ENCODE results near the gene NDE1. TPM values are rescaled to one million over a fixed set of nuclear protein-coding genes. Genes with fewer than 3 reads are reported as not detected.

Gene NDE1
- total and polyA plus RNA-seq, 9 of the 15 experiments (the other 6 are each of a cell fraction or from before 2014, with no cell fraction given) = 3.1 to 59.9 (median 30.0) TPM

- peak; percentile 70 for ATAC-seq
- Histone ChIP-seq H3K9me3 (replicated peaks; ENCODE audit: control insufficient read depth, insufficient read depth, low read depth, low read length) (no peaks in the 10 kb centered on the region), H4K20me1 (replicated peaks; ENCODE audit: control insufficient read depth, insufficient read depth, low read length) (no peaks in the 10 kb centered on the region), H3K36me3 (ENCODE audit: control insufficient read depth, insufficient read depth, low read length) (no peaks in the 10 kb centered on the region), H3K4me3 (no peak overlapping the region), H3K4me1 (replicated peaks in 1 of 2; ENCODE audit: control insufficient read depth in 2 of 2, insufficient read depth in 2 of 2, low read length in 2 of 2) (peaks cover 0 to 3% of the 10 kb centered on the region in 2 experiments; a peak in 2 of 5 replicates), H3K9me1 (ENCODE audit: control insufficient read depth, insufficient read depth, low read length) (no peaks in the 10 kb centered on the region), H3K27me3 (ENCODE audit: control insufficient read depth in 2 of 2, insufficient read depth in 2 of 2, low read length in 2 of 2) (peaks cover 20 to 68% of the 10 kb centered on the region in 2 experiments), H3K79me2 (ENCODE audit: control insufficient read depth, insufficient read depth, low read length) (no peaks in the 10 kb centered on the region), H3K4me2 (ENCODE audit: insufficient read depth, low read length) (no peak overlapping the region), H3K9ac (ENCODE audit: insufficient read depth in 1 of 2, low read depth in 2 of 2, low read length in 2 of 2) (no peak overlapping the region), H2AFZ (ENCODE audit: low read depth, low read length) (no peak overlapping the region; the same call in 1 of the 2 replicates), H3K27ac (ENCODE audit: extremely low read depth, low read depth, low read length) (no peak overlapping the region)
- DNase-seq (ENCODE audit: extremely low read depth in 1 of 4, low spot score in 3 of 4) = peak in 2 of 4 experiments; percentile 24 to 69
- ChIA-PET POLR2A (interaction anchor here (0.6 kb wide), 1 partner anchor 128 kb away, joined by 3 read pairs; no protein-coding TSS in a partner anchor), CTCF (ENCODE audit: low intra/inter-chr PET ratio) (no interaction called here)
- no peak for FAIRE-seq
- no TSS peak for BruUV-seq (replicated peaks)
- in situ Hi-C loops (cut with MboI) = loop anchor here (5.0 kb wide), 2 partner anchors 352 to 417 kb away; no protein-coding TSS in a partner anchor
- intact Hi-C loops (cut with micrococcal nuclease) = loop anchor here (5.0 kb wide), 1 partner anchor 47 kb away; no protein-coding TSS in a partner anchor
- TF ChIP-seq RBM17 (IDR thresholded peaks at IDR 0.05; ENCODE audit: borderline replicate concordance, low read depth, low read length) (no peak), RNF2 (IDR thresholded peaks at IDR 0.05) (no peak), PRDM10 (IDR thresholded peaks at IDR 0.05; ENCODE audit: partially characterized antibody) (peak; percentile 88), CREBBP (IDR thresholded peaks at IDR 0.05; ENCODE audit: low read depth, low read length) (no peak), SUPT5H (IDR thresholded peaks at IDR 0.05) (no peak), NFYB (IDR thresholded peaks at IDR 0.05; ENCODE audit: extremely low read depth, insufficient read length) (peak; percentile 22), JUND (IDR thresholded peaks at IDR 0.05; ENCODE audit: borderline replicate concordance, low read depth, low read length) (no peak; the same call in 1 of the 2 replicates), JUND (tag; IDR thresholded peaks at IDR 0.05; ENCODE audit: borderline replicate concordance, low read depth, low read length) (no peak), SMARCA4 (IDR thresholded peaks at IDR 0.05) (no peak), MTA1 (IDR thresholded peaks at IDR 0.05; ENCODE audit: borderline replicate concordance) (no peak), ATF1 (CRISPR knock-in tag; IDR thresholded peaks at IDR 0.05) (no peak; the same call in 1 of the 2 replicates), ATF1 (tag; IDR thresholded peaks at IDR 0.05) (peak; percentile 29; the same call in 1 of the 2 replicates), CEBPG (CRISPR knock-in tag; IDR thresholded peaks at IDR 0.05) (no peak), CEBPG (tag; conservative IDR thresholded peaks at IDR 0.05 in 1 of 2, IDR thresholded peaks at IDR 0.05 in 1 of 2) (no peak), NR3C1 (CRISPR knock-in tag; IDR thresholded peaks at IDR 0.05) (no peak), ASH1L (IDR thresholded peaks at IDR 0.05; ENCODE audit: borderline replicate concordance, low read depth, partially characterized antibody) (peak; percentile 25)
- TF ChIP-seq, protein P1, sequence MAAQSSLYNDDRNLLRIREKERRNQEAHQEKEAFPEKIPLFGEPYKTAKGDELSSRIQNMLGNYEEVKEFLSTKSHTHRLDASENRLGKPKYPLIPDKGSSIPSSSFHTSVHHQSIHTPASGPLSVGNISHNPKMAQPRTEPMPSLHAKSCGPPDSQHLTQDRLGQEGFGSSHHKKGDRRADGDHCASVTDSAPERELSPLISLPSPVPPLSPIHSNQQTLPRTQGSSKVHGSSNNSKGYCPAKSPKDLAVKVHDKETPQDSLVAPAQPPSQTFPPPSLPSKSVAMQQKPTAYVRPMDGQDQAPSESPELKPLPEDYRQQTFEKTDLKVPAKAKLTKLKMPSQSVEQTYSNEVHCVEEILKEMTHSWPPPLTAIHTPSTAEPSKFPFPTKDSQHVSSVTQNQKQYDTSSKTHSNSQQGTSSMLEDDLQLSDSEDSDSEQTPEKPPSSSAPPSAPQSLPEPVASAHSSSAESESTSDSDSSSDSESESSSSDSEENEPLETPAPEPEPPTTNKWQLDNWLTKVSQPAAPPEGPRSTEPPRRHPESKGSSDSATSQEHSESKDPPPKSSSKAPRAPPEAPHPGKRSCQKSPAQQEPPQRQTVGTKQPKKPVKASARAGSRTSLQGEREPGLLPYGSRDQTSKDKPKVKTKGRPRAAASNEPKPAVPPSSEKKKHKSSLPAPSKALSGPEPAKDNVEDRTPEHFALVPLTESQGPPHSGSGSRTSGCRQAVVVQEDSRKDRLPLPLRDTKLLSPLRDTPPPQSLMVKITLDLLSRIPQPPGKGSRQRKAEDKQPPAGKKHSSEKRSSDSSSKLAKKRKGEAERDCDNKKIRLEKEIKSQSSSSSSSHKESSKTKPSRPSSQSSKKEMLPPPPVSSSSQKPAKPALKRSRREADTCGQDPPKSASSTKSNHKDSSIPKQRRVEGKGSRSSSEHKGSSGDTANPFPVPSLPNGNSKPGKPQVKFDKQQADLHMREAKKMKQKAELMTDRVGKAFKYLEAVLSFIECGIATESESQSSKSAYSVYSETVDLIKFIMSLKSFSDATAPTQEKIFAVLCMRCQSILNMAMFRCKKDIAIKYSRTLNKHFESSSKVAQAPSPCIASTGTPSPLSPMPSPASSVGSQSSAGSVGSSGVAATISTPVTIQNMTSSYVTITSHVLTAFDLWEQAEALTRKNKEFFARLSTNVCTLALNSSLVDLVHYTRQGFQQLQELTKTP (IDR thresholded peaks at IDR 0.05; ENCODE audit: low read depth in 1 of 2, partially characterized antibody in 2 of 2) = no peak
Observed at GRCh38 chr16:15775209-15775608, 125.2 kb downstream of the NDE1 start.
